ENCODE measurements around the gene RARG.
A peak's percentile ranks its signal among the peaks of the same experiment; 100 is the strongest.

RARG gene

GRCh38 chr12:53255996-53256395 is 24.0 kb upstream of the RARG start:
- H3K4me3 ChIP-seq (ENCODE audit: low read depth, low read length) = no peak overlapping the region

GRCh38 chr12:53254816-53255545 is 23.0 kb upstream of the RARG start:
- DNase-seq (ENCODE audit: low read depth) = no peak
- no peak for TF ChIP-seq CTCF (IDR thresholded peaks at IDR 0.05; ENCODE audit: low read depth, low read length, missing control alignments)
- no peak overlapping the region for H3K4me3 ChIP-seq (ENCODE audit: low read depth, low read length)

More at GRCh38 chr12:53255996-53256395, 24.0 kb upstream of the RARG start:
- DNase-seq (ENCODE audit: low read depth) = peak; percentile 44
- no peak for TF ChIP-seq CTCF (IDR thresholded peaks at IDR 0.05; ENCODE audit: low read depth, low read length, missing control alignments)

GRCh38 chr12:53253298-53253697 is 21.3 kb upstream of the RARG start:
- no peak for TF ChIP-seq CTCF (IDR thresholded peaks at IDR 0.05; ENCODE audit: low read depth, low read length, missing control alignments)
- no peak for DNase-seq (ENCODE audit: low read depth)
- H3K4me3 ChIP-seq (ENCODE audit: low read depth, low read length) = peak overlapping the region; percentile 78

- no peak for TF ChIP-seq CTCF (IDR thresholded peaks at IDR 0.05; ENCODE audit: low read depth, low read length, missing control alignments)
These were observed 20.4 kb upstream of the RARG start for GRCh38 chr12:53252349-53252916.

GRCh38 chr12:53251477-53252348 is 19.7 kb upstream of the RARG start:
- peak; percentile 47 for TF ChIP-seq CTCF (IDR thresholded peaks at IDR 0.05; ENCODE audit: low read depth, low read length, missing control alignments)
- H3K4me3 ChIP-seq (ENCODE audit: low read depth, low read length) = peak overlapping the region; percentile 78
- DNase-seq (ENCODE audit: low read depth) = no peak

More at GRCh38 chr12:53252349-53252916, 20.4 kb upstream of the RARG start:
- DNase-seq (ENCODE audit: low read depth) = no peak
- H3K4me3 ChIP-seq (ENCODE audit: low read depth, low read length) = peak overlapping the region; percentile 78

- no peak overlapping the region for H3K4me3 ChIP-seq (ENCODE audit: low read depth, low read length)
- DNase-seq (ENCODE audit: low read depth) = no peak
- TF ChIP-seq CTCF (IDR thresholded peaks at IDR 0.05; ENCODE audit: low read depth, low read length, missing control alignments) = no peak
These were observed 13.3 kb upstream of the RARG start for GRCh38 chr12:53245286-53245685.
